IPS-18a (cell line): ENCODE results near the gene CDK4.
"Not testable (repeated sequence)": the region's sequence is repeated elsewhere in the genome, so short reads cannot be mapped to it uniquely, and the experiment has no call there.

ENCODE experiments used
- H3K27ac ChIP-seq: one replicate; pipeline ENCODE4 v1.5.1; 2013; ENCODE audit warnings: low read length
- H3K27me3 ChIP-seq: one replicate; pipeline ENCODE4 v1.6.1; 2013; ENCODE audit warnings: mild to moderate bottlenecking, low read length; ENCODE audit not compliant: control insufficient read depth, insufficient read depth
- H3K36me3 ChIP-seq: one replicate; pipeline ENCODE4 v1.6.1; 2013; ENCODE audit warnings: low read depth, low read length; ENCODE audit not compliant: control insufficient read depth
- H3K4me1 ChIP-seq: one replicate; pipeline ENCODE4 v1.6.1; 2013; ENCODE audit warnings: low read depth, low read length; ENCODE audit not compliant: control insufficient read depth
- H3K4me3 ChIP-seq: one replicate; pipeline ENCODE4 v1.5.1; 2013; ENCODE audit warnings: low read length
- H3K9ac ChIP-seq: one replicate; pipeline ENCODE4 v1.6.1; 2013; ENCODE audit warnings: mild to moderate bottlenecking, low read length, moderate library complexity
- H3K9me3 ChIP-seq: one replicate; pipeline ENCODE4 v1.6.1; 2013; ENCODE audit warnings: low read depth, low read length; ENCODE audit not compliant: control insufficient read depth

The CDK4 gene

DNA sequence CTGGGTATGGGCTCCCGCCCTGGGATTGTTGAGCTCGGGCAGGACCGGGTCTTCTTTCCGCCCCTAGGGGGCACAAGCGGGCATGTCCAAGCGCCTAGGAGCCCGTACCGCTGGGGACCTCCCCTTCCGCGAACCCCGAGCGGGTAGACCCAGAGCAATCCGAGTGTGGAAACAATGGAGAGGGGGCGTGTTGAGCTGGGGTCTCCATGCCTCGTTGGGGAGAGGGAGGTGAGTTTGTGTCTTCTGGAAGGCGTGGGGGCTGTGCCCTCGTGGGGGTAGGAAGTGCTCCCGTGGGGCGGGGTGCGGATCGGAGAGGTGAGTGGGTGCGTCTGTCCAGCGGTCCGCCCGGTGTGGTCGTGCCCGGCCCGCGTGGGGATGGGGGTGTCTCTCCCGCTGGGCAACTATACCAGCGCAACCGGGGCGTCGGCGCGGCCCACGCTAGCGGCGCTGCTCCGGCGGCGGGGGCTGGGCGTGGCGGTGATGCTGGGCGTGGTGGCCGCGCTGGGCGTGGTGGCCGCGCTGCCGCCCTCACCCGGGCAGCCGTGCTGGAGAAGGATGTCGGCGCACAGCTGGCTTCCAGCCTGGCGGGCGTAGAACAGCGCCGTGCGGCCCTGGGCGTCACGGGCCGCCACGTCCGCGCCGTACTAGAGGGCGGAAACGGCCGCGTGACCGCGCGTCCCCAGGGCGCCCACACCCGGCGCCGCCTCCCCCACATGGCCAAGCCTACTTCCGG lies 25.8 kb downstream of the CDK4 start:
- Histone ChIP-seq H3K4me3 (peak overlapping the region; percentile 75), H3K36me3 (no peaks in the 10 kb centered on the region), H3K27ac (no peak overlapping the region), H3K27me3 (peaks cover 83% of the 10 kb centered on the region), H3K4me1 (no peaks in the 10 kb centered on the region), H3K9ac (no peak overlapping the region), H3K9me3 (no peaks in the 10 kb centered on the region)

GRCh38 chr12:57725851-57726150 lies 26.3 kb downstream of the CDK4 start:
- H3K9ac ChIP-seq, result no peak overlapping the region
- H3K27me3 ChIP-seq, result peaks cover 78% of the 10 kb centered on the region
- H3K36me3 ChIP-seq, result no peaks in the 10 kb centered on the region
- H3K27ac ChIP-seq, result no peak overlapping the region
- no peaks in the 10 kb centered on the region for H3K4me1 ChIP-seq
- peak overlapping the region; percentile 75 for H3K4me3 ChIP-seq
- no peaks in the 10 kb centered on the region for H3K9me3 ChIP-seq

GRCh38 chr12:57724936-57725740 lies 27.0 kb downstream of the CDK4 start:
- no peak overlapping the region for H3K27ac ChIP-seq
- no peak overlapping the region for H3K4me3 ChIP-seq
- no peaks in the 10 kb centered on the region for H3K9me3 ChIP-seq
- H3K27me3 ChIP-seq, result peaks cover 71% of the 10 kb centered on the region
- no peak overlapping the region for H3K9ac ChIP-seq
- H3K4me1 ChIP-seq, result no peaks in the 10 kb centered on the region
- H3K36me3 ChIP-seq, result no peaks in the 10 kb centered on the region

GRCh38 chr12:57724003-57724935 lies 27.8 kb downstream of the CDK4 start:
- Histone ChIP-seq H3K4me3 (no peak overlapping the region), H3K36me3 (peaks cover 1% of the 10 kb centered on the region), H3K4me1 (no peaks in the 10 kb centered on the region), H3K27me3 (peaks cover 62% of the 10 kb centered on the region), H3K9me3 (no peaks in the 10 kb centered on the region), H3K9ac (no peak overlapping the region), H3K27ac (no peak overlapping the region)

DNA sequence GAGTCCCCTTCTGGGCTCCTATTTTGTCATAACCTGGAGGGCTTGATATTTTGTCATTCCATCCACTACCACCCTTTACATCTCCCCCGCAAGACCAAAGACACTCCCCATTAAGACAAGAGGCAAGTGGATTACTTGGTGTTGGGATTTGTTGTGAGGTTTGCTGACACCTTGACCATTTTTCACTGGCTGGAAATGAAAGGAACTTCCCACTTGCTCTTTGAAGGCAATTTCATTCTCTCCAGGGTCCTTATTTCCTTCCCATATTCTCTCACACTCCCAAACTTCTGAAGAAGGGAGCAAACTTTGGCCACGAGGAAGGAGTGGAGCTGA lies 28.5 kb downstream of the CDK4 start:
- Histone ChIP-seq H3K27ac (no peak overlapping the region), H3K9ac (no peak overlapping the region), H3K9me3 (no peaks in the 10 kb centered on the region), H3K4me1 (no peaks in the 10 kb centered on the region), H3K27me3 (peaks cover 56% of the 10 kb centered on the region), H3K36me3 (peaks cover 6% of the 10 kb centered on the region), H3K4me3 (no peak overlapping the region)

DNA sequence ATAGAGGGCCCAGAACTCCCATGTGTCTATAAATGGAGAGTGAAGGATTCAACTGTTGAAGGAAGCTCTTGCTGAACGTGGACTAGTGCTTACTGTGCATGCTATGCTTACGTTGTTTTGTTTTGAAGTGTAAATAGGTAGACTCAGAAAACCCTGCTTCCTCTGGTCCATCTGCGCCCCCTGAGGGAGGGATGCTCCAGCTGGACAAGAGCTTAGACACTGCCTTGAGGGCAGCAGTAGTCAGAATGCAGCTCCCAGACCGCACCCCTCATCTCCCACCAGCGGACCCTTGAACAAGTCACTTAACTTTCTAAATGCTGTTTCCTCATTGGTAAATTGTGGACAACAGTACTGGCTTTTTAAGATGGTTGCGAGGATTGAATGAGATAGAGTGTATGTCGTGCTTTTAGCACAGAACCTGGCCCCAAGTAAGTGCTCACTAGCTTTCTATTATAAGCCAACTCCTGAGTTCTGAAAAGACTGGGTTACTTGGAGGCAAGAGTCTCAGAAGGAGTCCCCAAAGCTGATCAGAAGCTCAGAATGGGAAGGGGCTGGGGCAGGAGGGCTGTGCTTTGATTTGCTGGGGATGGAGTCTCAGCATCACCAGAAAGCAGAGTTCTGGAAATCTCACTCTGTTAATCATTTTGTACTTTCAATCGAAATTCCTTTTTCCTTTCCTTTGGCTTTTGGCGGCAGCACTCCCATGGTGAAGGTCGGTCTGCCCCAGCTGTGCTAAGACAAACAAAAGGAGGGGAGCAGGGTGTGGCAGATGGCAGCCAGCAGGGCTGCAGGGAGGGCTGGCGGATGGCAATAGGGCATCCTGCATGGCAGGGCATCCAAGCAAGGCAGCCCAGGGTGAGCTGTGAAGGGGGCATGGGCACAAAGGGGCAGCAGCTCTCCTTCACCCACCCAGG lies 29.1 kb downstream of the CDK4 start:
- Histone ChIP-seq H3K9me3 (no peaks in the 10 kb centered on the region), H3K4me3 (no peak overlapping the region), H3K4me1 (no peaks in the 10 kb centered on the region), H3K27ac (no peak overlapping the region), H3K27me3 (peaks cover 49% of the 10 kb centered on the region), H3K36me3 (peaks cover 9% of the 10 kb centered on the region), H3K9ac (no peak overlapping the region)

DNA sequence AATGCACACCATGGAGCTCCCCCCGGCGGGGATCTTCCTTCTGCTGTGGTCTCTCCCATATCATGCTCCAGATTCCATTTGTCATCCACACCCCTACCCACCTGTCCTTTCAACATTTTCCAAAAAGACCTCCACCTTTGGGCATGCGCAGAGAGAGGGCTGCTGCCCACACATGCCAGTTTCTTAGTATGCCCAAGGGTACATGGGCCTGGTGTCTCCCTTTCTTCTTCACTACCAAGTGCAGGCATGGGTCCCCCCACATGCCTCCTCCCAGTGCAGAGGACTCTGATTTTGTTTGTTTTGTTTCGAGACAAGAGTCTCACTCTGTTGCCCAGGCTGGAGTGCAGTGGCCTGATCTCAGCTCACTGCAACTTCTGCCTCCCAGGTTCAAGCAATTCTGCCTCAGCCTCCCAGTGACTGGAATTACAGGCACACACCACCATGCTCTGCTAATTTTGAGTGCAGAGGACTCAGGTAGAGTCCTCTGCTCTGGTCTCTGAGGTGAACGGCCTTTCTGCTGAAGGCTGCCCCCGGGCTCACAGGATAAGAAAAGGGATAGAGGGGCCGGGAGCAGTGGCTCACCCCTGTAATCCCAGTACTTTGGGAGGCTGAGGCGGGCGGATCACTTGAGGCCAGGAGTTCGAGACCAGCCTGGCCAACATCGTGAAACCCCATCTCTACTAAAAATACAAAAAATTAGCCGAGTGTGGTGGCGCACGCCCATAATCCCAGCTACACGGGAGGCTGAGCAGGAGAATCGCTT lies 30.1 kb downstream of the CDK4 start:
- not testable (repeated sequence) for H3K27ac ChIP-seq, H3K9me3 ChIP-seq, H3K9ac ChIP-seq, H3K4me1 ChIP-seq, H3K4me3 ChIP-seq
- H3K27me3 ChIP-seq, result peaks cover 40% of the 10 kb centered on the region
- peaks cover 11% of the 10 kb centered on the region for H3K36me3 ChIP-seq

GRCh38 chr12:57720606-57721595 lies 31.2 kb downstream of the CDK4 start:
- H3K4me1 ChIP-seq, result no peaks in the 10 kb centered on the region
- no peak overlapping the region for H3K27ac ChIP-seq
- peaks cover 29% of the 10 kb centered on the region for H3K27me3 ChIP-seq
- H3K36me3 ChIP-seq, result peaks cover 11% of the 10 kb centered on the region
- no peak overlapping the region for H3K9ac ChIP-seq
- H3K4me3 ChIP-seq, result no peak overlapping the region
- no peaks in the 10 kb centered on the region for H3K9me3 ChIP-seq

GRCh38 chr12:57719777-57720605 lies 32.1 kb downstream of the CDK4 start:
- H3K9me3 ChIP-seq, result no peaks in the 10 kb centered on the region
- peaks cover 21% of the 10 kb centered on the region for H3K27me3 ChIP-seq
- no peak overlapping the region for H3K27ac ChIP-seq
- H3K9ac ChIP-seq, result no peak overlapping the region
- peaks cover 11% of the 10 kb centered on the region for H3K36me3 ChIP-seq
- no peak overlapping the region for H3K4me3 ChIP-seq
- no peaks in the 10 kb centered on the region for H3K4me1 ChIP-seq
